22Rv1 (cell line): ENCODE measurements around the gene CITED1.

ENCODE experiments used
- CTCF ChIP-seq: fragments of 450-650 bp; IDR thresholded peaks from 2 replicates; pipeline ENCODE4 v1.5.1; 2017; ENCODE audit warnings: mild to moderate bottlenecking
- ZFX ChIP-seq: fragments of 450-650 bp; IDR thresholded peaks from 2 replicates; pipeline ENCODE4 v1.6.1; 2017; ENCODE audit warnings: antibody characterized with exemption, borderline replicate concordance

GRCh38 chrX:72307646-72308051 is 1.9 kb upstream of the CITED1 start:
- TF ChIP-seq CTCF (no peak), ZFX (no peak)
